SKM-1 (cell line): ENCODE results near the gene ZC3H15.
"Not testable (repeated sequence)": the region's sequence is repeated elsewhere in the genome, so short reads cannot be mapped to it uniquely, and the experiment has no call there.

ENCODE experiments used
- DNase-seq: peaks from one replicate; lab custom pipeline; 2025; ENCODE audit not compliant: unreplicated experiment; lab: John Stamatoyannopoulos, UW

ZC3H15 gene

GRCh38 chr2:186485871-186486650, at the start of gene ZC3H15:
TSS of gene ZC3H15 (plus strand) at chr2:186486260. CDS start at chr2:186486383, 123 bp downstream.
- peak; percentile 89 for DNase-seq

DNA sequence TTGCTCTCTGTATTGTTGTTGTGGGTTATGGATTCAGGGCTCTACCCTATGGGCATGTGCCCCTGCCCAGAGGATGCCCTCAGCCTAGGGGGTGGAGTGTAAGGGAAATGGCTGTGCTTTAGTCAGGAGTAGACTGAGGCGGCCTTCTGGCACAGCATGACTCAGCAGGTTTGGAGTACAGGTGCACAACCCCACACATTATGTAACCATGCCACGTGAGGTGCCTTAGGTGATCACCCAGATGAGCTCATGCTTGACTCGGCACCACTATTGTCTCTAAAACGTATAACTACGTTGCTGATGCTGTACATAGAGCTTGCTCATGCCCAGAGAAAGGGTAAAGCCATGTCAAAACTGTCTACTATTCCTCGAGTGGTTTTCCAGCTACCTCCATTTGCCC, 48.3 kb upstream of the ZC3H15 start:
- DNase-seq = no peak

GRCh38 chr2:186439673-186440095, 46.4 kb upstream of the ZC3H15 start:
- not testable (repeated sequence) for DNase-seq

- DNase-seq = no peak
These were observed 45.6 kb upstream of the ZC3H15 start for GRCh38 chr2:186440506-186440905.

DNA sequence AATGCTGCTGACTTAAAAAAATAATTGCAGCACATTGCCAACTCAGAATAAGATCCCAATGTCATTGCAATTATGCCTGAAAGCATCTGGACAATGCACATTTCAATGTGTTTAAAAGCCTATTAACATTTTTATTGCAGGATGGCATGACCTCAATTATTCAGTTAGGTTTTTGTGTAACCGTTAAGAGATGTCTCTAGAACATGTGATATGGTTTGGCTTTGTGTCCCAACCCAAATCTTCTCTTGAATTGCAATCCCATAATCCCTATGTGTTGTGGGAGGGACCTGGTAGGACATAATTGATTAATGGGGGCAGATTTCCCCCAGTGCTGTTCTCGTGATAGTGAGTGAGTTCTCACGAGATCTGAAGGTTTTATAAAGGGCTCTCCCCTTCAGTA, 43.2 kb upstream of the ZC3H15 start:
- DNase-seq = no peak

DNA sequence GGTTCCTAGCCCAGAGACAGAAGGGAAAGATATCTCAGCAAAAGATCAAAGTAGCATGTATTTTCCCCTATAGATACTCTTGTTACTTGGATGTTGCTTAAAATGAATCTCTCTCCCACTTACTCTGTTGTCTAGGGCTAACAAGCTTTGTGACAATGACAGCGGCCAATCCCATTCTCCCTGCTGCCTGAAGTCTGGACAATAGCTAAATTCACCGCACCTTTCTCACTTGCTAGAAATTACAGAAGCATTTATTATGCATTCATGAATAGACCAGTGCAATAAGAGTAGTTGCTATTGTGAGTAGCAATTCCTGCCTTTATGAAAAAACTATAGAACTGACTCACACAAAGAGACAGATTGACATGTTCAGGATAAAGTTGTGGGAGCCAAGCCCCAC, 42.2 kb upstream of the ZC3H15 start:
- DNase-seq = no peak

GRCh38 chr2:186445506-186445905, 40.6 kb upstream of the ZC3H15 start:
- no peak for DNase-seq

DNA sequence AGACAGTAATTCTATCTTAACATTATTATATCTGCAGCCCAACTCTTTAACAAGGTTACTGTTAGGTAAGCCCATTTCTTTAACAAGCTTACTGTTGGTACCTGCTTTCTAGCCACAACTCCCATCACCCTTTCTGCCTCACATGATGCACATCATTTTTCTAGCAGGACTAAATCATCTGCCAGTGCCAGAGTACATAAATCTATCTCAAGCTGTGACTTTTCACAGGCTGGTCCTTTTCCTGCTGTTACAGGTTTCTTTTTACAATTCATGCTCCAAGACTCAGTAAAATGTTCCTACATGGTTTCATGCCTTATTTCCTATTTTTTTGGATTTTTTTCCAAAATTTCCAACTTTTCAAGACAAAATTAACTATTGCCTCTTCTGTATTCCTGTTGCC, 30.4 kb upstream of the ZC3H15 start:
- DNase-seq = no peak

DNA sequence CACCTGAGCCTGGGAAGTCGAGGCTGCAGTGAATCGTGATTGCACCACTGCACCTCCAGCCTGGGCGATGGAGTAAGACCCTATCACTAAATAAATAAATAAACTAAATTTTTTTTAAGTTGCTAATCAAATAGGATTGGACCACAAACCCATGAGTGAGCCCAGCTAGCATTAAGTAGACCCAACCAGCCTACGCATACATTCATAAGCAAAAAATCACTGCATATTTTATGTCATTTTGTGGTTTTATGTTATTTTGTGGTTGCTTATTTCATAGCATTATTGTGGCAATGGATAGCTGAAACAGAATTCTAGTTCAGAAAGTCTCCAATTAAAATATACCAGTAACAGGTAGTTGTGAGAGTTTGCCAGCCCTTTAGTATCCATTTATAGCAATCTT, 29.1 kb upstream of the ZC3H15 start:
- no peak for DNase-seq

DNA sequence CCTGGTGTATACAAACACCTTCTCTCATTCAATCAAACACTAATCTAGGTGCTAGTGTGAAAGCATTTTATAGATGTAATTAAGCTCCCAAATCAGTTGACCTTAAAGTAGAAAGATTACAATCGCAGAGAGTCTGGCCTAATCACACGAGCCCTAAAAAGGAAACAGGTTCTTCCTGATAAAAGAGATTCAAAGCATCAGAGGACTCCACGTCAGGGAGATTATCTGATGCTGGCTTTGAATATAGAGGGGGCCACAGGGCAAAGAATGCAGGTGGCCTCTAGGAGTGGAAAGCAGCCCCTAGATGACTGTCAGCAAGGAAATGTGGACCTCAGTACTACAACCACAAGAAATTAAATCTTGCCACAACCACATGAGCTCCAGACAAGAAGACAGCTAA, 28.2 kb upstream of the ZC3H15 start:
- no peak for DNase-seq

DNA sequence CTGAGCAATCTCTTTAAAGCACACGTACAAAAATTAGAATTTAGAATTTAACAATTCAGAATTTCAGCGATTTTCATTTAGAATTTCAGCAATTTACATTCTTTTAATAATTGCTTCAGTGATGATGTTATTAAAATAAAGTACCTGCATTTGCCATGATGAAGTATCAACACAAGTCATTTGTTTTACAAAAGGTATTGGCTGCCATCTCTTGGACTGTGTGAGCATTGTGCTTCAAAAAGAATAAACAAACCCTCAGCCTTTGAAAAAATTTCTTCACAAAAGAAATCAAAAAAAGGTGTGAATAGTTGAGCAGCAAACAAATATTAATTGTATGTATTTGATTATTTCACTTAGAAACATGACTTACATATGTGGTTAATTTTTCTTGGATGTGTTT, 27.1 kb upstream of the ZC3H15 start:
- no peak for DNase-seq

DNA sequence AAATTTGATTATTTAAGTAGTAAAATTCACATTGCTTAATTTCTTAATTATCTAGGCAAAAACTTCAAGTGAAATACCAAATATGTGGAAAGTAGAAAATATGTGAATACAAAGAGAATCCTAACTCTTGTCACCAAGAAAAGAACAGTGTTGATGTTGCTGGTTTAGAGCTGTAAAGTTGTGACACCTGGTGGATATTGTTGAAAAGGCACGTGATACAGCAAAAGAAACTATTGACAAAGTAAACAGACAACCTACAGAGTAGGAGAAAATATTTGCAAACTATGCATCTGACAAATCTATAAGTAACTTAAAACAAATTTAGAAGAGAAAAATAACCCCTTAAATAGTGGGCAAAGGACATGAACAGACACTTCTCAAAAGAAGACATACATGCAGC, 25.6 kb upstream of the ZC3H15 start:
- no peak for DNase-seq

DNA sequence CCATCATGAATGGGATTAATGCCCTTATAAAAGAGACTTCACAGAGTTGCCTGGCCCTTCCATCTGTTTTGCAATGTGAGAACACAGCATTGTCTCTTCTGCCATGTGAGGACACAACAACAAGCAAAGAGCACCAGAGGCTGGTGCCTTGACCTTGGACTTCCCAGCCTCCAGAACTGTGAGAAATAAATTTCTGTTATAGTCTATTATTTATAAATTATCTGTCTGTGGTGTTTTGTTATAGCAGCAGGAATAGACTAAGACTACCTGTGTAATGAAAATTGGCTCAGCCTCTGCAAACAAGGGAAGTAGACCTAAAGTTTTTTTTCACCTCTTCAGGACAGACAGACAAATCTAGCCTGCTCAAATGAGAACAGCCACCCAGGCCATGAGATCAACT, 19.3 kb upstream of the ZC3H15 start:
- no peak for DNase-seq

DNA sequence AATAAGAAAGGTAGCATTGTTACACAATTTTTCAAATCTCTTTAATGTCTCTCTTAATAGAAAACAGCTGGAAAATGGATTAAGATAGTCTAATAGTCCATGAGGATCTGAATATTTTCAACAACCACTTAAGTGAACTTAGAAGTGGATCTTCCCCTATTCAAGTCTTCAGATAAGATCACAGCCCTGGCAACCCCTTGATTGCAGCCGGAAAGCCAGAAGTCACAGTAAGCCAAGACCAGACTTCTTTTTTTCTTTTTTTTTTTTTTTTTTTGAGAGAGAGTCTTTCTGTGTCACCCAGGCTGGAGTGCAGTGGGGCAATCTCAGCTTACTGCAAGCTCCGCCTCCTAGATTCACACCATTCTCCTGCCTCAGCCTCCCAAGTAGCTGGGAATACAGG, 18.6 kb upstream of the ZC3H15 start:
- DNase-seq = no peak

DNA sequence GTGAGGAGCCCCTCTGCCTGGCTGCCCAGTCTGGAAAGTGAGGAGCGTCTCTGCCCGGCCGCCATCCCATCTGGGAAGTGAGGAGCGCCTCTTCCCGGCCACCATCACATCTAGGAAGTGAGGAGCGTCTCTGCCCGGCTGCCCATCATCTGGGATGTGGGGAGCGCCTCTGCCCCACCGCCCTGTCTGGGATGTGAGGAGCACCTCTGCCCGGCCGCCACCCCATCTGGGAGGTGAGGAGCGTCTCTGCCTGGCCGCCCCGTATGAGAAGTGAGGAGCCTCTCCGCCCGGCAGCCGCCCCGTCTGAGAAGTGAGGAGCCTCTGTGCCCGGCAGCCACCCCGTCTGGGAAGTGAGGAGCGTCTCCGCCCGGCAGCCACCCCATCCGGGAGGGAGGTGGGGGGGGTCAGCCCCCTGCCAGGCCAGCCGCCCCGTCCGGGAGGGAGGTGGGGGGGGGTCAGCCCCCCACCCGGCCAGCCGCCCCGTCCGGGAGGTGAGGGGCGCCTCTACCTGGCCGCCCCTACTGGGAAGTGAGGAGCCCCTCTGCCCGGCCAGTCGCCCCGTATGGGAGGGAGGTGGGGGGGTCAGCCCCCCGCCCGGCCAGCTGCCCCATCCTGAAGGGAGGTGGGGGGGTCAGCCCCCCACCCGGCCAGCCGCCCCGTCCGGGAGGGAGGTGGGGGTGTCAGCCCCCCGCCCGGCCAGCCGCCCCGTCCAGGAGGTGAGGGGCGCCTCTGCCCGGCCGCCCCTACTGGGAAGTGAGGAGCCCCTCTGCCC, 13.2 kb upstream of the ZC3H15 start:
- not testable (repeated sequence) for DNase-seq

DNA sequence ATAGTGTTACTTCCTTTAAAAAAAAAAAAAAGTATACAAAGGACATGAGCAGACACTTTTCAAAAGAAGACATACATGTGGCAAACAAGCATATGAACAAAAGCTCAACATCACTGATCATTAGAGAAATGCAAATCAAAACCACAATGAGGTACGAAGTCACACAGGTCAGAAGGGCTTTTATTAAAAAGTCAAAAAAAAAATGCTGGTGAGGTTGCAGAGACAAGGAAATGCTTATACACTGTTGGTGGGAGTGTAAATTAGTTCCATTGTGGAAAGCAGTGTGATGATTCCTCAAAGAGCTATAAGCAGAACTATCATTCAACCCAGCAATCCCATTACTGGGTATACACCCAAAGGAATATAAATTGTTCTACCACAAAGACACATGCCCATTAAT, 11.8 kb upstream of the ZC3H15 start:
- not testable (repeated sequence) for DNase-seq

GRCh38 chr2:186477790-186478189, 8.3 kb upstream of the ZC3H15 start:
- DNase-seq = no peak

DNA sequence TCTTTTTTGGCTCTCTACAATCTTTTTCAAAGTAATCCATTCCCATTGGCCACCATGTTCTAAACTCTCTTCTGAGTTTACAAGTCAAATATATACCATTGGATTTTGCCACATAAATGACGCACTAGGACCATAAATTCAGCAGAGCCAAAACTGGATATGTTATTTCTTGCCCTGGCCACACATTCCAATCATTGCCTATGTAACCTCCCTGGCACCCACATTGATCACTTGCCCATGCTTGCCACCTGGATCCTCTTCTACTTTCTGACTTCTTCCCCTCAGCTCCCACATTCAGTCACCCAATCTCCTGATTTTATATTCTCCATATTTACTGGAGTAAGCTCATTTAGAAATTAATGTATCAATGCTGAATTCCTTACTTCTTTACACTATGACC, 5.1 kb upstream of the ZC3H15 start:
- DNase-seq = no peak

DNA sequence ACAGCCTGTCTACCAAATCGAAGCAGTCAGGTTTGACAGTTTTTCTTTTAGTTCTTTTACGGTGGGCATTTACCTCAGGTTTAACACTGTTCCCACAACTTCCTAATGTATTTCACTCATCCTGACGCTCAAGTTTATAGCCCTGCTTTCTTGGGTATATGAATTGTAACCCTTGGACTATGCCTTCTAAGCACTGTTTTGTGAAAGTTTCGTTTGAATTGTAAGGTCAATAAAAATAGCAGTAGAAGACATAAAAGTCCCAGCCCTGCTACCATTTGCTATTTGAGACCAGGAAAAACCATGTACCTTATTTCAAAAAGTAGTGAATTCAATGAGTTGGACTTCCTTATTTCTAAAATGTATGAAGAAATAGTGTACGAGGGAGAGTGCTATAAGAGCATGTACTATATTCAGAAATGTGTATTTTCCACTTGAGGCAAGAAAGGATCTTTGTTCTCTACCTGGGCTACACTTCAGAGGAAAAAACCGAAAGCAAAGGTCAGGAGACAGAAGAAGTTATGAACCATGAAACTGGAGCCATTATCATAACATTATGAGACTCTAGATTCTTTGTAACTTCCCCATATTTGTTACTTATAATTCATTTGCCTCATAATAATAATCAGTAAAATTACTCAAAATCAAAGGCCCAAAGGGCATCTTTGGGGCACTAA, 1.9 kb upstream of the ZC3H15 start:
- no peak for DNase-seq

DNA sequence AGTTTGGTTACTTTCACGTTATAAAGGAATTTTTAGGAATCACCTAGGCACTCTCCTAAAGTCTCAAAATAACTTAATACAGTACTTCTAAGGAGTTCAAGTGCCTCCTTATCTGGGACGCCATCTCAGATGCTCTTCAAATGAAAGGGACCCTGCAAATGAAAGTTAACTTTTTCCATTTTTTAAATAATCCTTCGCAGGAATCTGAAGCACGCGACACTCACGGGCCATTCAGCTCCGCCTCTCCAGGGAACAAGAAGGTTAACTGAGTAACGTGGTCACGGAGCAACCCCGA, 537 bp upstream of the ZC3H15 start:
- DNase-seq = no peak

- DNase-seq = no peak
These were observed 889 bp downstream of the ZC3H15 start for GRCh38 chr2:186486651-186487647.
